GM19452 (cell line): Measurements from ENCODE around the gene SGIP1.

Experiments
- ATAC-seq: cut with Tn5 transposase; IDR thresholded peaks from one replicate; pipeline ENCODE4 v1.9.1; 2021; ENCODE audit not compliant: unreplicated experiment

Gene SGIP1

DNA sequence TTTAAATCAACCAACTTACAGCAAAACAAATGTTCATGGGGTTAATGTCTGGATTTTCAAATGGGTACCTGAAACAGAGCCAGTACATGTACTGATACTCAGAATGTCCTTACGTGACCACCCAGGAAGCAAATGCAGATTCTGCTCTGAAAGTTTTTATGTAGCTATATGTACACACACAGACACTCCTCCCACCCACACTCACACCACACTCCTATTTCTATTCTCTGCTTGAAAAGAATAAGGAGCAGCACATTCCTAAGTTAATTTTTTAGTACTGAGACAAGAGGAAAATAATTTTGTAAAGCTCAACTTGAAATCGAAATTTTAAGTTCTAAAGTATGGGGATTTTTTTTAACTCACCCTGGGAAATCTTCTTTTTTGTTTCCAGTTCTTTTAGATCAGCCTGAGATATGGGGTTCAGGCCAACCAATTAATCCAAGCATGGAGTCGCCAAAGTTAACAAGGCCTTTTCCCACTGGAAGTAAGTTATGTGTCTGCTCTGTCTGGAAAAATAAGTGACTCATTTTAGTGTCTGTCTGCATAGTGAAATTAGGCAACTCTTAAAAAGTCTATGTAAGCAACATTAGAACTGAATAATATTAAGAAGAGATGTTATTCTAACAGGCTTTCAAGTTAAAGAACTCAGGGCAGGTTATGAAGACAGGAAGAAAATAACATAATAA lies 142.8 kb downstream of the SGIP1 start:
- ATAC-seq, result no peak

- ATAC-seq, result no peak
Observed at GRCh38 chr1:66678146-66678545, 144.2 kb downstream of the SGIP1 start.

DNA sequence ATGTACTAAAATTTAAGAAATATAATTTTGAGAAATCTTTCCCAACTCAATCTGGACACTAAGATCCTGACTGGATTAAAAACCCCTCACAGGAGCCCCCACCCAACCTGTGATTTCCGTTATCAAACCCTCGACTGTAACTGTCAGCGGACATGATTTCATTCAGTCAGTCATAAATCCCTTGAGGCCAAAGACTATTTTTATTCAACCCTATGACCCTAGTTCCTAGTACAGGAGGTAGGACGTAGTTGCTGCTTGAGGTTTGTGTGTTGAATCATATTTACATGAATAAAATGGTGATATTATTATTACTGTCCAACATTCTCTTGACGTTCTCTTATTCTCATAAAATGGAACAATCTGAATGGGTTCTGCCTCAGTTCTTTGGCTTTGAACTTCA lies 145.2 kb downstream of the SGIP1 start:
- ATAC-seq, result no peak

- ATAC-seq, result no peak
Observed at GRCh38 chr1:66681686-66682085, 147.7 kb downstream of the SGIP1 start.

- ATAC-seq, result no peak
Observed at GRCh38 chr1:66682106-66682505, 148.2 kb downstream of the SGIP1 start.

GRCh38 chr1:66684353-66684752 lies 150.4 kb downstream of the SGIP1 start:
- no peak for ATAC-seq

GRCh38 chr1:66685265-66685664 lies 151.3 kb downstream of the SGIP1 start:
- no peak for ATAC-seq

GRCh38 chr1:66685670-66686069 lies 151.7 kb downstream of the SGIP1 start:
- no peak for ATAC-seq

GRCh38 chr1:66686406-66686805 lies 152.5 kb downstream of the SGIP1 start:
- no peak for ATAC-seq

GRCh38 chr1:66687358-66687757 lies 153.4 kb downstream of the SGIP1 start:
- no peak for ATAC-seq

GRCh38 chr1:66690666-66691381 lies 156.9 kb downstream of the SGIP1 start:
- no peak for ATAC-seq

DNA sequence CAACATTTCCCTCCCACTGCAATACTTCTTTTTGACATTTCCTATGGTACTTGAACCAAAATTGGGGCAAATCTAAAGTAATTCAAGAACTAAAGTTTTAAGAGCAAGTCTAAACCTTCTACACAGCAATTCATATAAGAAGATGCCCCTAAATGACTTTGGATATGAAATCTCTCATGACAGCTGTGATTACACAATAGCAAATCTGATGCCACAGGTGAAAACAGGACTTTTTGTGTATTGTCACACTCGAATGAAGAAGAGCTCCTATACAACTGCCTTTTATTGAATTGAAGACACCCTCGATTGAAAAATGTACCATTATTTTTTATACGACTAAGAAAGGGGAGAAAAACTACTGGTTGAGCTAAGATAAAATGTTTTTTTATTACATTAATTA lies 158.7 kb downstream of the SGIP1 start:
- ATAC-seq, result no peak

DNA sequence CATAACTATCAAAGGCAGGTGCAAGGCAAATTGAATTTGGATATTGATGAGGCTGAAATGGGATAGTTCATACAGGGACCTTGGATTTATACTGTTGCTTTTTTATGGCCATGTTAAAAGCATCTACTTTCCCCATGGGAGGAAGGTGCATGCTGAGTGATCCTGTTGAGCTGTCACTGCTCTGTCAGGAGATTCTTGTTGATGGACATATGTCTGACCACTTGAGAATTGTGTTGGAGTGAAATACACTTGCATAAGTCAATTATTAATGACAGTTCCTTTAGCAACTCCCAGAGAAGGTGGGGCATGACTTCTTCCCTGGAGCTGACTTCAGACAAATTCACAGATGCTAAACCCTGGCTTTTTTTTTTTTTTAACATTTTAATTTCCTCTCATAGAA lies 159.9 kb downstream of the SGIP1 start:
- no peak for ATAC-seq

- ATAC-seq, result no peak
Observed at GRCh38 chr1:66695116-66695515, 161.2 kb downstream of the SGIP1 start.

DNA sequence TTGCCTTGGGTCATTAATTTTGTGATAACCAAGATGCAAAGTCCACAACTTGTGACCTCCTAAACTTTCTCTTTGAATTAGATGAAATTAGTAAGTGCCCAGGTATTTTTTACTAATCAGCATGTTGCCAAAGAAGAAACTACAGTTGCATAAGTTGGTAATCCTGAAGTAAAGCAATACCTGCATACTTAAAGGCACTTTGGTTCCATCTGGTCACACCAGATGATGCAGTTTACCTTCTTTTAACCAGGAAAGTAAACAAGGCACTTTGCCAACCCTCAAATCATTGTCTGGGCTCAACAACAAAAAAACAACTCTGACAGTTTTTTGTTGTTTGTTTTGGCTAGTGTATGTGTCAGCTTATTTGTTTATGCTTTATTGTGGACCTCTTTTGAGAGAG lies 162.8 kb downstream of the SGIP1 start:
- ATAC-seq, result no peak

DNA sequence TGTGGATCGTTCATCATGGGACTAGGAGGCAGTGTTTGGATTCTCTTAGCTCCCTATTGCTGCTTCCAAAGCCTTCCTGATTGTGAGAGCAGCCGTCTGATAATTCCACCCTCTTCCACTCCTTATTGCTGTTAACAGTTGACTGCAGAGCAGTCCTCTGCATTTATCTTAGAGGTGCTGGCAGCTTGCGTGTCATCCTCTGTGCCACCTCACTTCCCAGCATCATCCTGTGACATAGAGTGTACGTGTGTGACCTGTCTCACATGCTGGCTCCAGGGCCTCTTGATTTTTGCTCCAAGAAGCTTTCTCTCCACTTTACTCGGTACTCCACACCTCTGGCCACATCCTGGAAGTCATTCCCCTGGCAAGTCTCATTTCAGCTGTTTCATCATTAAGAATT lies 165.3 kb downstream of the SGIP1 start:
- ATAC-seq, result no peak

GRCh38 chr1:66704177-66704875 lies 170.4 kb downstream of the SGIP1 start:
- ATAC-seq, result no peak

GRCh38 chr1:66705110-66705509 lies 171.2 kb downstream of the SGIP1 start:
- ATAC-seq, result no peak

DNA sequence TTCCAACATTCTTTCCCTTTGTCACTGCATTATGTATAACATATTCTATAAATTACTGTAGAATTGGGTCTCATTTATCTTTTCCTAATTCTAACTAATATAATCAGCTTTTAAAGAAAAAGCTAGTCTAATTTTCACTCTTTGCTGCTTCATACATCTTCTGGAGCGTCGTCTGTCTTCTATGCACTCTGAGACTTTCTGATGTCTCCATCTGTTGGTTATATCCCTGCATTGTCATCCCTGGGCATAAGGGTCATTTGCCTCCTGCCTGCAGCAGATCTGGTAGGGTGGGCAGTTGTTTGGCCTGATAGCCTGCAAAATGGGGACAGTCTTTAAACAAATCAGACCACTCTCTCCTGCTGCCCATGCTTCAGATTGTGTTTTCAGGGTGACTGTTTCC lies 177.5 kb downstream of the SGIP1 start:
- ATAC-seq, result no peak

DNA sequence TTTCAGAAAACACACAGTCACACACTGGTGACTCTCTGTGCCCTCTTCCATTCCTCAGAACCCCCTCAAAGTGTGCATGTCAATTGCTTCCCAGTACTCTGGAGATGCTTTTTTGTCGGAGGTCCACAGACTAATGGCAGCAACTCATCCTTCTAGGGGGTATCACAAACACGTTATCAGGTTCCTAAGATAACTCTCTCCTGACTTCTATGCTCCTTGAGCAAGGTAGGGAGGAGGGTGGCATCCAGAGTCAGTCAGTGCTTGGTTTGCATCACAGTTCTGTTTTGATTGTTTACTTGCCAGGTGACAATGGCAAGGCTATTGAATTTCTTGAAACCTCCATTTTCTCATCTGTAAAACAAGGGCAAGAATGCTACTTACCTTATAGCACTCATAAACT lies 178.9 kb downstream of the SGIP1 start:
- ATAC-seq, result no peak

DNA sequence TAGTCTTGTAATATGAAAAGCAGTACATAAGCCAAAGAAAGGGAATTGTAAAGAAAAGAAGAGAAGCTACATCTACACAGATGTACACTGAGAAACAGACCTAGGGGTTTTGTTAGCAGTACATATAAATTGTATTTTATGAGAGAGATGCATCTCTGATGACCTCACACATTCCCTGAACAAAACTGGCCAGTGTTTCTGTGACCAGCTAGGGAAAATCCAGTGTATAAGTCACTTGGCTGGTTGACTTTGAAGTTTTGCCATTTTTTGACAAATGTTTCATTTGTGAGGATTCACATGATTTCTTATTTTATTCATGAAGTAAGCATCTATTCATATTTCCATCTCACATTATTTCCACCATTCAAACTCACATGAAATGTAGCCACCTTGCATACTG lies 190.0 kb downstream of the SGIP1 start:
- no peak for ATAC-seq
